ENCODE measurements around the gene CTNND2.

DNA sequence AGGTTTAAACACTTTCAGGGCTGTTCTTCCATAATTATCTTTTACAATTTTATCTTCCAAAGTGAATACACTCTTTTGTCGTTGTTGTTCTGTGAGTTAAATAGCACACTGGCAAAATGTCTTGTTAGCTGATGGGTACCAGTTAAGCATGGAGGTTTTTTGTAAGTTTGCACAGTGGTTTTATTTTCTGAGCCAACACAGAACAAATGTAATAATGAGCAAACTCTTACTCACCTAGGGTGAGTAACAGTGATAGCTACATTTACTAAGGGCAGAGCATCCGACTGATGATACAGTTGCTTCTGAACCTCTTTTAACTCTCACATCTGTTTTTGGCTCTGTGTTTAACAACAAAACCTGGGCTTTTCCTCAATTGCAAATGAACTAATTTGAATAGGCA lies 103.2 kb downstream of the CTNND2 start:
- TF ChIP-seq, protein P1, sequence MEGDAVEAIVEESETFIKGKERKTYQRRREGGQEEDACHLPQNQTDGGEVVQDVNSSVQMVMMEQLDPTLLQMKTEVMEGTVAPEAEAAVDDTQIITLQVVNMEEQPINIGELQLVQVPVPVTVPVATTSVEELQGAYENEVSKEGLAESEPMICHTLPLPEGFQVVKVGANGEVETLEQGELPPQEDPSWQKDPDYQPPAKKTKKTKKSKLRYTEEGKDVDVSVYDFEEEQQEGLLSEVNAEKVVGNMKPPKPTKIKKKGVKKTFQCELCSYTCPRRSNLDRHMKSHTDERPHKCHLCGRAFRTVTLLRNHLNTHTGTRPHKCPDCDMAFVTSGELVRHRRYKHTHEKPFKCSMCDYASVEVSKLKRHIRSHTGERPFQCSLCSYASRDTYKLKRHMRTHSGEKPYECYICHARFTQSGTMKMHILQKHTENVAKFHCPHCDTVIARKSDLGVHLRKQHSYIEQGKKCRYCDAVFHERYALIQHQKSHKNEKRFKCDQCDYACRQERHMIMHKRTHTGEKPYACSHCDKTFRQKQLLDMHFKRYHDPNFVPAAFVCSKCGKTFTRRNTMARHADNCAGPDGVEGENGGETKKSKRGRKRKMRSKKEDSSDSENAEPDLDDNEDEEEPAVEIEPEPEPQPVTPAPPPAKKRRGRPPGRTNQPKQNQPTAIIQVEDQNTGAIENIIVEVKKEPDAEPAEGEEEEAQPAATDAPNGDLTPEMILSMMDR (IDR thresholded peaks at IDR 0.05; ENCODE audit: borderline replicate concordance, extremely low read depth, low read length, poor library complexity, severe bottlenecking) = no peak
- no peak for TF ChIP-seq EZH2 (IDR thresholded peaks at IDR 0.05; ENCODE audit: borderline replicate concordance, low read depth, low read length, severe bottlenecking)

Measured in DND-41 (cell line).